Activated CD4-positive, CD25-positive, alpha-beta regulatory T cell treated with anti-CD3 and anti-CD28 coated beads, Interleukin-2, amount 50 U/mL, for 16 hours (primary cell): ENCODE data around the gene CD300A.
"Not testable (repeated sequence)": the region's sequence is repeated elsewhere in the genome, so short reads cannot be mapped to it uniquely, and the experiment has no call there.

Experiments
- DNase-seq: peaks from one replicate; pipeline ENCODE4 v3.0.0-alpha.2; 2020; ENCODE audit warnings: low read depth, low spot score

The CD300A gene

DNA sequence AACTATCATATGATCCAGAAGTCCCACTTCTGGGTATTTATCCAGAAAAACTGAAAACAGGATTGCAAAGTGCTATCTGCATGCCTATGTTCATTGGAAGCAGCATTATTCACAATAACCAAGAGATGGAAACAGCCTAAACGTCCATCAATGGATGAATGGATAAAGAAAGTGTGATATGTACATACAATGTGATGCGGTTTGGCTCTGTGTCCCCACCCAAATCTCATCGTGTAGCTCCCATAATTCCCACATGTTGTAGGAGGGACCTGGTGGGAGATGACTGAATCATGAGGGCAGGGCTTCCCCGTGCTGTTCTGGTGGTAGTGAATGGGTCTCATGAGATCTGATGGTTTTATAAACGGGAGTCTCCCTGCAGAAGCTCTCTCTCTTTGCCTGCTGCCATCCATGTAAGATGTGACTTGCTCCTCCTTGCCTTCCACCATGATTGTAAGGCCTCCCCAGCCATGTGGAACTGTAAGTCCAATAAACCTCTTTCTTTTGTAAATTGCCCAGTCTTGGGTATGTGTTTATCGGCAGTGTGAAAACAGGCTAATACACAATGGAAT, 52.1 kb downstream of the CD300A start:
- DNase-seq, result not testable (repeated sequence)

DNA sequence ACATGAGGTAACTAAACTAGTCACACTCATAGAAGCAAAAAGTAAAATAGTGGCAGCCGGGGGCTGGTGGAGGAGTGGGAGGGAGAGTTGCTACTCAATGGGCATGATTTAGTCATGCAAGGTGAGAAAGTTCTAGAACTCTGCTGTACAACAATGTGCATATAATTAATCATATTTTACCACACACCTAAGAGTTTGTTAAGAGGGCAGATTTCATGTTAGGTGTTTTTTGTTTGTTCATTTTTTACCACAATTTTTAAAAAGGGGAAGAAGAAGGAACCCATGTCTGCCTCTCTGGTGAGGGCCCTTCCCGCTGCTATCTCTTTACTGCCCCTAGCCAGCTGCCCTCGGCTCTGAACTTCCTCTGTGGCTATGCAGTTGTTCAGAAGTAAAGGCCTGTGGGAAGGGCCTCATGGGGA, 53.6 kb downstream of the CD300A start:
- no peak for DNase-seq

GRCh38 chr17:74520790-74521480, 54.5 kb downstream of the CD300A start:
- DNase-seq, result no peak

DNA sequence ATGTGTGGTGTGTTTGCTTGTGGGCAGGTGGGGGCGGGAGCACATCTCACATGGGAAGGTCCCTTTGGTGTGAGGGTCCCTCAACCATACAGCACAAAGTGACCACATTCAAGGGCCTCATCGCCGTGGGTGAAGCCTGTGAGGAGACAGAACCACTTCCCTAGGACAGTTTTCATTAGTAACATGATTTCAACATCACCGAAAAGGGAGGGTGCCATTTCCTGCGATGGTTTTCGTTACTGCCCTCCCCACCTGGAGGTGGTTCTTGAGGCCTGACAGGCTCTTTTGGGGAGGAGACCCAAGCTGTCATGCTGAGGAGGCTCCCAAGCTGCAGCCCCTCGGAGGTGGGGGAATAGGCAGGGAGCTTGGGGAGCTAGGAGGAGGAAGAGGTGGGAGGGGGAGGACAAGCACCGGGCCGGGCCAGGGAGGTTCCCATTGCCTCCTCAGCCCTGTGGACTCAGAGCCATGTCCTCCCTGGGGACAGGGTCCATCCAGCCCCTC, 55.3 kb downstream of the CD300A start:
- DNase-seq, result no peak

DNA sequence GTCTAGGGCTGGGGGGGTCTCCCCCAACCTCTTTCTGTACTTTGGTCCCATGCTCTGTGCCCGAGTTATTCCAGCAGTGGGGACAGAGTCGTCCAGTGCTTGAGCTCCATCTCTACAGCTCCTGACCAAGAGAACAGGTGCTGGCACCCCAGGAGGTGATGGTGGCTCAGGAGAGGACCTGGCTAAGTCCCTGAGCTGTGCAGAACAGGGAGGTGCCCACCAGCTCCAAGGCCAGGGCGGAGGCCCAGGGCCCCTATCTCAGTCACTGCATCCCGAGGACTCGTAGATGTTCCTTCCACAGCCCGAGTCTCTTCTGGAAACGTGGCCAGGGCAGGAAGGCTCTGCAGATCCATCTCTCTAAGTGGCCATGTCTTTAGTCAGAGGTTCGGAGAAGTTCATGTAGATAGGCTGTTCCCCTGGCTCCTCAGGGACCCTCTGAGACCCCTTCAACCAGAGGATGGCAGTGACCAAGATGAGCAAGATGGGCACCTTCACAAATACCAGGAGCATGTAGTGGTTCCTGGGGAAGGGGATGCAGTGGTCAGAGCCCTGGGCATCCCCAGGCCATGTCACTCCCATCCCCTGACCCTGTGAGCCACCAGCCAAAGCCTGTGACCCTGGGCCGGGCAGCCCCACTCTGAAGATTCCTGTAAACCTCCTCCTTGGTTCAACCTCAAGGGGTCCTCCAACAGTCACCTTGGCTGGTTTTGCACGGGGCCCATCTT, 56.1 kb downstream of the CD300A start:
- DNase-seq, result no peak

GRCh38 chr17:74523308-74523707, 56.9 kb downstream of the CD300A start:
- no peak for DNase-seq

- no peak for DNase-seq
These were observed 58.4 kb downstream of the CD300A start for GRCh38 chr17:74524653-74525464.

GRCh38 chr17:74525465-74525725, 59.0 kb downstream of the CD300A start:
- DNase-seq, result no peak

DNA sequence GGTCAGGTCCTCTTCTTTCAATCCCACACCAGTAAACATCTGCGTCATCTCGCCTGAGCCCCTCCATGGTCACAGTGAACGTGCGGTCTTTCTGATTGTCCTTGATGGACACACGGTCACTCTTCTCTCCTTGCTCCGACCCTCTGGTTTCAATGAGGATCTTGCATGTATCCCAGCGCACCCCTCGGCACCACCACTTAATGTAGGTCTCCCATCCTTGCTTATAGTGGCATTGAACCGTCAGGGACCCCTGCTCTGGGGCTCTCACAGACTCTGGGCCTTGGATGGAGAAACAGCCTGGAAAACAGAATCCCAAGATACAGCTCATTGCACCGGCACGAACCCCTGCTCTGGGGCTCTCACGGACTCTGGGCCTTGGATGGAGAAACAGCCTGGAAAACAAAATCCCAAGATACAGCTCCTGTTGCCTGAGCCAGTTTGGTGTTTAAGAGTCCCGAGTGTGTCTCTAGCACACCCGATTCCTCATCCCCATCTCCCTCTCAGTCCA, 59.4 kb downstream of the CD300A start:
- no peak for DNase-seq

GRCh38 chr17:74526681-74527080, 60.2 kb downstream of the CD300A start:
- DNase-seq, result no peak

GRCh38 chr17:74527081-74527480, 60.6 kb downstream of the CD300A start:
- no peak for DNase-seq

- no peak for DNase-seq
These were observed 61.3 kb downstream of the CD300A start for GRCh38 chr17:74527756-74528155.

GRCh38 chr17:74528491-74529199, 62.2 kb downstream of the CD300A start:
- no peak for DNase-seq

GRCh38 chr17:74529243-74529642, 62.8 kb downstream of the CD300A start:
- DNase-seq, result no peak

DNA sequence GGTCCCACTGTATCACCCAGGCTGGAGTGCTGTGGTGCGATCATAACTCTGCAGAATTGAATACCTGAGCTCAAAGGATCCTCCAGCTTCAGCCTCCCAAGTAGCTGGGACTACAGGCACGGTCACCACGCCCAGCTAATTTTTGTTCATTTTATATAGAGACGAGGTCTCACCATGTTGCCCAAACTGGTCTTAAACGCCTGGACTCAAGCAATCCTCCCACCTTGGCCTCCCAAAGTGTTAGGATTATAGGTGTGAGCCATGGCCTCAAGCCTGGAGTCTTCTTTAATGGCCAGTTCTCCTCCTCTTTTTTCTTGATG, 64.4 kb downstream of the CD300A start:
- DNase-seq, result no peak

DNA sequence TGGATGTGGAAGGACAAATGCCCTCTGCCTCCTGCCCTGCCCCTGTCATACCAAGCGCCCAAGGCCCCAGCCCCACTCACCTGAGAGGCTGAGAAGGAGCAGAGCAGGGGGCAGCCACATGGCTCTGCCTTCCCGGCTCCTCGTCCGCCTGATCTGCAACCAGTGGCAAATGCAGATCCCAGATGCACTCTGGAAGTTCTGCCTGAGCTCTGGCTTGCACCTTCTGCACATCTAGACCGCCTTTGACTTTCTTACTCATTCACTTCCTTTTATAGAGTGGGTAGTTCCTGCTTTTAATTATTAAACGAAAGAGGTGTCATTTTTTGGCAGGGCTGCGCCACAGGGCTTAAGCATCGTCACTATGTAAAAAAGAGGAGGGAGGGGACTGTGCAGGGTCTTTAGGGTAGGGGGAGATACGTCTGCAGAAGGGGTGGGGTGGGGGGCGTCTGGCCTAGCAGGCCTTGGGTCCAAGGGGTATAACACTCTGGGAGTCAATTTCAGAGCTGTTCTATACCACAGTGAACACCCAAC, 64.9 kb downstream of the CD300A start, which contains the start of gene CD300LB:
CD300LB (minus strand) TSS at position 245 of the 531 bp plus-strand sequence; CDS start at position 120, 125 bp downstream.
- DNase-seq, result no peak

GRCh38 chr17:74532115-74532514, 65.7 kb downstream of the CD300A start:
- DNase-seq, result no peak
